Erythroblast (primary cell): ENCODE measurements around the gene GABRR3.

Experiments
- DNase-seq, 2 experiments: peaks; one replicate each; lab custom pipeline; 2025; lab: John Stamatoyannopoulos, UW
- GATA1 ChIP-seq: IDR thresholded peaks from 2 replicates; pipeline ENCODE4 v1.6.1; 2011; ENCODE audit warnings: low read depth, mild to moderate bottlenecking, control low read depth, low read length, moderate library complexity
- POLR2A ChIP-seq: IDR thresholded peaks from 2 replicates; pipeline ENCODE4 v1.6.1; 2011; ENCODE audit warnings: mild to moderate bottlenecking, low read length

The GABRR3 gene

GRCh38 chr3:97991293-97991682 is 43.8 kb downstream of the GABRR3 start:
- no peak for DNase-seq
- TF ChIP-seq POLR2A (no peak), GATA1 (no peak)

DNA sequence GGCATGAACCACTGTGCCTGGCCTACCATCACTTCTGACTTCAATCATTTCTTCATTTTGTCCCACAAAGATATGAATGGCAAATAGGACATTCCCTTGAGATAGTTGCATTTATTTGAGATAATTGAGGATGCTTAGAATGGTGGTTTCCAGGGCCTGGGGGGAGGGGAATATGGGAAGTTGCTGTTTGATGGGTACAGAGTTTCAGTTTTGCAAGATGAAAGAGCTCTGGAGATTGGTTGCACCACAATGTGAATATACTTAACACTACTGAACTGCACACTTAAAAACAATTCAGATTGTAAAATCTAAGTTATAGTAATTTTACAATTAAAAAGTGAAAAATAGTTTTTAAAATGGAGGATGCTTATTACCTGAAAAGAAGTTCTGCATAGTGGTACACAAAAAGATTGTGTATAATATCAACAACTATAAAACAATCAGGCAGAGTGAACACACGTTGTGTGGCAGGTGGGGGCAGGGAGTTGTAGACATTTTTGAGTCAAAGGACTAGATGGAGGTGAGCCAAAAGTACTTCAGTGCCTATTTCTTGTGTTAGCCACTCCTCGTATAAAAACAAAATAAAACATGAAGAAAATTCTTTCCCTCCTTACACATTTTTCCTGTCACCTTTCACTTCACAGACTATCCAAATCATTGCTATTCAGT is 44.4 kb downstream of the GABRR3 start:
- no peak for TF ChIP-seq POLR2A
- TF ChIP-seq GATA1 = no peak
- DNase-seq = no peak

DNA sequence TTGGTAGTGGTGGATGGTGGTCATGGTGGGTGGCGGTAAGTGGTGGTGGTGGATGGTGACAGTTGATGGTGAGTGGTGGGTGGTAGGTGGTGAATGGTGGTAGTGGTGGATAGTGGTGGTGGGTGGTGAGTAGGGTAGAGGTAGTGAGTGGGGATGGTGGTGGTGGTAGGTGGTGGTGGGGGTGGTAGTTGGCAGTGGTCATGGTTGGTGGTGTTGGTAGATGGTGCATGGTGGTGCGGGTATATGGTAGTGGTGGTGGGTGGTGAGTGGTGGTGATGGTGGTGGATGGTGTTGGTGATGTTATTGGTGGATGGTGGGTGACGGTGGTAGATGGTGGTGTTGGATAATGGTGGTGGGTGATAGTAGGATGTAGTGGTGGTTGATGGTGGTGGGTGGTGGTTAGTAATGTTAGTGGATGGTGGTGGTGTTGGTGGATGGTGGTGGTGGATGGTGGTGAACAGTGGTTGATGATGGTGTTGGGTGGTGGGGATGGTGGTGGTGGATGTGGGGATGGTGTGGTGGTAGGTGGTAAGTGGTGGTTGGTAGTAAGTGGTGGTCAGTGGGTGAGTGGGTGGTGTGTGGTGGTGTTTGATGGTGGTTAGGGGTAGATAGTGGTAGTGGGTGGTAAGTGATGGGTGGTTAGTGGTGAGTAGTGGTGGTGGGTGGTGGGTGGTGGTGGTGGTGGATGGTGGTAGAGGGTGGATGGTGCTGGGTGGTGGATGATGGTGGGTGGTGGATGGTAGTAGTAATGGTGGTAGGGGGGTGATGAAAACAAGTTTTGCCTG is 46.1 kb downstream of the GABRR3 start:
- no peak for TF ChIP-seq POLR2A
- DNase-seq = no peak

GRCh38 chr3:97987306-97987705 is 47.8 kb downstream of the GABRR3 start:
- no peak for DNase-seq
- TF ChIP-seq GATA1 = no peak
- TF ChIP-seq POLR2A = no peak

GRCh38 chr3:97983933-97984491 is 51.1 kb downstream of the GABRR3 start:
- no peak for TF ChIP-seq GATA1
- TF ChIP-seq POLR2A = no peak
- DNase-seq = no peak

DNA sequence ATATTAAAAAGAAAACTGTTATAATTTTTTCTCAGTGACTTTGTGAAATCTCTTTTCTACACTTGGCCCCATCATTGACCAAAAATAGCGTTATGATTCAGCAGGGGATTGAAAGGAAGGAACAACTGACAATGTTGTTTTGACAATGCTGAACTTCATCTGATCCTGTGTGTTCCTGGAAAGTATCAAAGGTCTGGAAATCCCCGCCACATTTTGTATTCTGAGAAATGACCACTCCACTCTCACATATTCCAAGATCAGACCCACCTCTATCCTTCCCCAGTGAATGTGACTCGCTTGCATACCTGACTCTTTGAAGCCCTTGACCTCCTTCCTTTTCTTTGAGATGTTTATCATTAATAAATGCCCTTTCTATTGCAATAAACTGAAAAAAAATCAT is 53.2 kb downstream of the GABRR3 start:
- TF ChIP-seq GATA1 (no peak), POLR2A (no peak)
- no peak for DNase-seq

- DNase-seq = no peak
- TF ChIP-seq GATA1 = no peak
- TF ChIP-seq POLR2A = no peak
Observed at GRCh38 chr3:97979610-97980009, 55.5 kb downstream of the GABRR3 start.

DNA sequence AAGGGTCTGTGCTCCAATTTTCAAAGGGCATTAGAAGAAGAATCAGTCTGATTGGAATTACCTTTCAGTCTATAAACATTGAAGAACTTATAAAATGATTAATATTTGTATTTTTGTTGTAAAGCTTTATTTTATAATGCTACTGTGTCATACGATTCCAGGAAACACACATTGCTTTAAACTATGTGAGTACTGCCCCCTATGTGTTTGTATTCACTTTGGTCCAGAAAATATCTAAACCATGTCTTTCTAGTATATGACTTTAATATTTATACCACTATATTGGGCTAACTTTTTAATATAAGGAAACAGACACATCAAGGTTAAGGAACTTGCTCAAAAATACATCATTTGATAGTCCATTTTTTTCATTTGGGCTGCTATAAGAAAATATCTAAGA is 59.6 kb downstream of the GABRR3 start:
- no peak for DNase-seq
- TF ChIP-seq POLR2A = no peak
- TF ChIP-seq GATA1 = no peak

- no peak for DNase-seq
- TF ChIP-seq GATA1 = no peak
- TF ChIP-seq POLR2A = no peak
Observed at GRCh38 chr3:97974996-97975395, 60.1 kb downstream of the GABRR3 start.

- no peak for DNase-seq
- TF ChIP-seq POLR2A (no peak), GATA1 (no peak)
Observed at GRCh38 chr3:97972976-97973375, 62.1 kb downstream of the GABRR3 start.

DNA sequence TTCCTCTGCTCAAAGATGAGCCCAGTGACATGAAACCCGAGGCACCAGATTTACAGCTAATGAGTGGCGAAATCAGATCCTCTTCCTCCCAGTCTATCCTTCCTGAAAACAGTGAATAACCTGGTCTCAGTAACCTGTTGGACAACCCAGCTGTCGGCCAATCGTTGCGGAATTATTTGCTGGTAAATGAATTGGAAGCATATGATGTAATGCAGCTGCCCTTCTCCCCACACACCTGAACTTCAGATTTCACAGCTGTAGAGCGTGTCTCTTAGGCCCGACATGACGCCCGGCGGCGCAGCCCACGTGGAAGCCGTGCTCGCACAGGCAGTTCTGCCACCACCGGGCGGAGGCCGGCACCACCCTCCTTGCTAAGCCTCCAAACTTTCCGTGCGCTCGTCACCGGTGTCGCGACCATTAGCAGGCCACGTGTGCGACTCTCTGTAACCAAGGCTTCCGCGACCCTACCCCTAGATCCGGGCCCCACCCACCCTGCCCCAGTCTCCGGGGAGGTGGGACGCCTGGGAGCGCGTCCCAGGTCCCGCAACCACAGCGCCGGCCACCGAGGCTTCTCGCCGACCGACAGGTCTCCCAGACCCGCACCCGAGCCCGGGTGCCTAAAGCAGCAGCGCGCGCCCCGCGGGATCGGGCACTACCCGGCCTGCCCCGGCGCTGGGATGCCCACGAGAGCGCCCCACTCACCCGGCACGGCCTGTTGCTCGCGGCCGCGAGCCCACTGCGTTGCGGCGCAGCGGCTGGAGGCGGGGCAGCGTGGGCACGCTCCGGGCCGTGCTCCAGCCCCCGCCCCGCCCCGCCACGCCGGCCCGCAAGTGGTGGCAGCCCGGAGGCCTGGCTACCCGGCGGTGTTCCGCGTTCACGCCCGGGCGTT is 63.2 kb downstream of the GABRR3 start, which contains the start of gene RIOX2:
TSS of gene RIOX2 (minus strand) at position 753 of the 889 bp plus-strand sequence. CDS start 4,838 bp downstream, outside the sequence.
- TF ChIP-seq POLR2A (no peak), GATA1 (no peak)
- DNase-seq = peak; percentile 67 to 78

DNA sequence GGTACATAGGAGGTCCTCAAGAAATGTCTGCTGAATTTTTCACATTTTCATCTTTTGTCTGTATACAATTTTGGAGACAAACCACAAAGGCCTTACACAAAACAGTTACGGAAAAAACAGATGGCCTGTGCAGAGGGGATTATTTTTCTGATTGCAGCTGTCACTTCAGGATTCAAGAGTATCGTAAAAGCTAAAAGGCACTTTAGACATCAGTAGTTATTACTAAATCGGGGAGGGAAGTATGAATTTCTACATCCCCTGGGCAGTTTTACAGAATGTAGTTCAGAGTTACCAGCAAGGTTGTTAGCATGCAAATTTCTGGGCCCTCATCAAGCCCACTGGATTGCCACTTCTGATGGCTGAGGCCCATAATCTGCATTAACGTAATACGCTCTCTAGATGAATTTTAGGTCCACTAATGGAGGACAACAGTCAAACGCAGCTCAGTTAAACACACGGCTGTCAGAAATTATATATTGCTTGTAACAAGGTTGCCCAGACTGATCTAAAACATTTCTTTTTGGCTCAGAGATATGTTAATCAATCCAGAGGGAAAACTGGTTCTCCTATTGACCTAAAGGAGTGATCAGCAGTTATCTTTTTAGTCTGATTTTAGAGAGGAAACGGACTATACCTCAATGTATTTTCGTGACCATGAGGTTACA is 64.0 kb downstream of the GABRR3 start:
- TF ChIP-seq POLR2A = no peak
- no peak for TF ChIP-seq GATA1
- no peak for DNase-seq

DNA sequence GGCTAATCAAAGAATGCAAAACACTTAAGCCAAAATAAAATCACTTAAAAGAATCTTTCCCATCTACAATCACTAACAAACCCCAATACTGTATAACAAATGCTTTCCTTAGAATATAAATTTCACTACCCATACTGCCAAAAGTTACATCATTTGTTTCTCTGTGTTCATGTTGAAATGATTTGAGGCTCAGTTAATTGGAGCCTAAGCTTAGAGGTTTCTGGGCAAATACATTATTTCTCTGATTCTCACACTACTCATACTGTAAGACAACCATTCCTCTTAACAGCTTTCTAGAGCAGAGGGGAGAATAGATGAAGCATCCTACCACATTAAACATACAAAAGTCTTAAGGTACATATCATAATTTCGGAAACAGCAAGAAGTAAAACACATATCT is 65.0 kb downstream of the GABRR3 start:
- no peak for DNase-seq
- TF ChIP-seq GATA1 (no peak), POLR2A (no peak)

DNA sequence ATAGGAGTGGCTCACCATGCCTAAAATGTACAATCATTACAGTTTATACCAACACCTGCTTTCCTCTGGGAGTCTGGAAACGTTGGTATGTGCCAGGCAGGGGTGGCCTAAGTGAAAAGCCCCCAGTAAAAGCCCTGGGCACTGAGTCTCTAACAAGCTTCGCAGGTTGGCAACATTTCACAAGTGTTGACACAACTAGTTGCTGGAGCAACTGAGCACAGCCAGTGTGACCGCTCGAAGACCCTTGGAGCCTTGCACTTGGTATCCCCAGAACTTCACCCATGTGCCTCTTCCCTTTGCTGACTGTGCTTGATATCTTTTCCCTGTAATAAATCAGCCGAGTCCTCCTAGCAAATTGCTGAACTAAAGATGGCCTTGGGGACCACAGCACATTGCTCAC is 65.6 kb downstream of the GABRR3 start:
- no peak for DNase-seq
- TF ChIP-seq GATA1 = no peak
- no peak for TF ChIP-seq POLR2A
